GM18870 (cell line): ENCODE measurements around the gene LYZ.

ENCODE experiments used
- ATAC-seq: cut with Tn5 transposase; IDR thresholded peaks from one replicate; pipeline ENCODE4 v1.9.1; 2021; ENCODE audit warnings: moderate library complexity; ENCODE audit not compliant: unreplicated experiment

Gene LYZ

DNA sequence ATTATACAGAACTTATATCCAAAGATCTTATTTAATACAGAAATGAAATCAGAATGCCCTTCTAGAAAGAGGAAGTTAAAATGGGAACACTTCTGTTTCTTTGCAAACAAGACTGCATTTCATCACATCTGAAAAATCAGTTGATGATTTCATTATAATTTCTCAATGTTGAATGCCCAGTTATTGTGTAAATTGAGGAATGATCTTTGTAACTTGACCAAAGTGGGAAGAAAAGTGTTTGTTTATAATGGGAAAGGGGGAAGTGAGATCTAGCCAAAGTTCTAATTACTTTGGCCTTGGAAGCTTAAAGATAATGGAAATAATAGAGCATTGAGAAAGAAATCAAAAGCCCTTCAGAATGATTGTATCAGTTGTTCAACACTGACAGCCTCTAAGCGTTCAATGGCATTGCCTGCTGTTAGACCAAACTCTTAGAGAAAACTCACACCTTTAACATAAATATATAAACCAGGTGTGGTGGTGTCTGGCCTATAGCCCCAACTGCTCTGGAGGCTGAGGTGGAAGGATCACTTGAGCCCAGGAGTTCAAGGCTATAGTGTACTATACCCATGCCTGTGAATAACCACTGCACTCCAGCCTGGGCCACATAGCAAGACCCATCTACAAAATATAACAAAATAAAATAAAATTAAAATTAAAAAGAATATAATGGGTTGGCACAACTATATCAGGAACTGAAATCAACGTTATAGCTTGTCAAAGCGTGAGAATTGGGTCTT is 9.9 kb upstream of the LYZ start:
- ATAC-seq: no peak

DNA sequence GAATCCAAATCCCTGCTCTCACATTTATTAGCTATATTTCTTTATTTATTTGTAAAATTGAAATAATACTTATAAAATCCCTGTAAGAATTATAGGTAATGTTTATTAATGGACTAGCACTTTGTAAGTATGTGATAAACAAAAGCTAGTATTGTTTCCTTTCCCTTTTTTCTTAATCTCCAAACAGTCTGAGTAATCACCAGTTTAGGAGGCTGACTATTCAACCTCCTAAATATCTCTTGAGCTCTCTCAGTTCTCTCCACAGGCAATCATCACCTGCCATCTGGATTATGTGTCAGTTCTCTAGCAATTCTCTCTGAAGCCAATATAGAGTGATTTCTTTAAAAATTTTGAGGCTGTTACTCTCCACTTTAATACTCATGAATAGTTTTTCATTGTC is 9.2 kb upstream of the LYZ start:
- no peak for ATAC-seq

DNA sequence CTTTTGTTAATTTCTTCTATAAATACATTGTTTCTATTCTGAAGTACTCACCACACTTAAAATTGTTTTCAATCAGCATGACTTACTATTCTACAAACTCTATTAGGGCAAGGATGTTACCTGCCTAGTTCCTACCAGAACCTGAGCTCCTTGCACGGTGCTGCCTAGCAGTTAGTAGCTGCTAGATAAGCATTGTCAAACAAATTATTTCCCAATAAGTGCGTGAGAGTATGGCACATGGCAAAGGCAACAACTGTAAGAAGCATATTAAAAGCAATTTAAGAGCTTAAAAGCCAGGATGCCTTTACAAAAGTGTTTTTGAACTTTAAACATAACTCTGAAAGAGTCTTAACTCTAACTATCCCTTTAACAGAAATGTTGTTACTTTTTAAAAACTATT is 8.2 kb upstream of the LYZ start:
- no peak for ATAC-seq

DNA sequence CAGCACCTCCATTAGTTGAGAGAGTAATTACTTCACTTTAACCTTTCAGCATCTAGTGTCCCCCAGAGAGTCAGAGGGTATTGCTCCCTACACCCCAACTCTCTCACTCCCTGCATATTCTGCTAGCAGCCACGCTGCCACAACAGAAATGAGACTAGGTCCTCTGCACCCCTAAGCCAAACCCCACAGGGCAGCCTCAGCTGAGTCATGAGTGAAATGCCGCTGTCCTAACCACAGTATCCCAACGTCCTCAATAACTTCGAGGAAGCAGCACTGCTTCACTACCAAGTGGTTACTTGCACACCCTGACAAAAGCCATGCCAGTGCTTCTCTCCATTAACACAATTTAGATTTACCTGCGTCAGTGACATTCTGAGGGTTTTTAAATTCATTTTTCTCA is 6.9 kb upstream of the LYZ start:
- no peak for ATAC-seq

DNA sequence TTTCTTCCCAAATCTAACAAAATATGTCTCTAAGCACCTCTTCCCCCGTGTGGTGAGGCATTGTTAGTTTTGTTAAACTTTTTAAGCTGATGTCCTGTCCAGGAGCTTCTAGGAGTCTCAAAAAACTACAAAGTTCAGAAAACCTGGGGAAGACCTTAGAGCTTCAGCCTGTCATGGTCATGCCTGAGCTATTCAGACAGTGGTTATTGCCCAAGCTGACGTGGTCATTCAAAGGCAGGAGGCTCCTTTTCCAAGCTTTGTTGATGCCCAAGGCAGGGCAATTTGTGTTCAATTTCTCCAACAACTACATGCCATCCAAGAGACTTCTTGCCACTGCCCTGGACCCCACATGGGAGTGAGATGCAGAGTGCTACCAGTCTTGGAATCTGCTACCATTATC is 5.8 kb upstream of the LYZ start:
- no peak for ATAC-seq

DNA sequence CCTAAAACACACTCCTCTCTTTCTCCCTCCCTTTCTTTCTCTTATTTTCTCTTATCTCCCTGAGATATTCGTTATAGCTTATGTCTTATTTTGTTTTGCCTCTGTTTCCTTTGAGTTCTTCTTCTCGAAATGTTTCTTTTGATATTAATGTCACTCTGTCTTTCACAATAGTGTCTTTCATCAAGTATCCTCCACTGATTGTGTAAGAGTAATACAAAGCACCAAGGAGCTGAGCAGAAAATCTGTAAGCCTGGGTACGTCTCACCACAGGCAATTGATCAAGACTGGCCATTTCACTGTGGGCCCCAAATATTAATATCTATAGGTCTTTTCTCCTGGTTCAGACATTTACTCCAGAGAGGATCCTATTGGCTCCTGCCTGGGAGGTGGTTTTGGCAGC is 4.8 kb upstream of the LYZ start:
- ATAC-seq: no peak

DNA sequence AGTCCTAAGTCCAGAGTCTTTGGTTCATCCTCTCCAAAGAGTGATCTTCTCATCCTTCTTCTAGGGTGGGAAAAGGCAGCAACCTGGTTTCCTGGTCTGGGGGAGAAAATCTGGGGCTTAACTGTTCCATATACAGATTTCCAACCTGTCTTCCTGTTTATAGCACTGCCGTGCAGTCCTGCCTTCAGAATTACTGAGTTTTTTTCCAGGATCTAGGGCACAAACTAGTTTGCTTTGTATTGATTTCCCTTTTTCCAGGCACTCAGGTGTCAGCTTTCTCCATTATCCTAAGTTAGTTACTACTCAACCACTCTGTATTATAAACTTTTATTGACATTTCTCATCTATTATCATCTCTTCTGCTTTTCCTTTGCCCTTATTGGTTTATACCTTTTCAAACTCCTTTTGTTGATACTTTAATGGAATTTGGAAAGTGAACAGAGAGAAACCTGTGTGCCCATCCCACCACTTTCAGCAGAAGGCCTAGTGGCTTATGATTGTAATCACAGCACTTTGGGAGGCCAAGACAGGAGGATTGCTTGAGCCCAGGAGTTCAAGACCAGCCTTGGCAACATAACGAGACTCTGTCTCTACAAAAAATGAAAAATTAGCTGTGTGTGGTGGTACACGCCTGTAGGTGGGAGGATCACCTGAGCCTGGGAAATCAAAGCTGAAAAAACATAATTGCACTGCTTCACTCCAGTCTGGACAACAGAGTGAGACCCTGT is 4.1 kb upstream of the LYZ start:
- ATAC-seq: no peak

DNA sequence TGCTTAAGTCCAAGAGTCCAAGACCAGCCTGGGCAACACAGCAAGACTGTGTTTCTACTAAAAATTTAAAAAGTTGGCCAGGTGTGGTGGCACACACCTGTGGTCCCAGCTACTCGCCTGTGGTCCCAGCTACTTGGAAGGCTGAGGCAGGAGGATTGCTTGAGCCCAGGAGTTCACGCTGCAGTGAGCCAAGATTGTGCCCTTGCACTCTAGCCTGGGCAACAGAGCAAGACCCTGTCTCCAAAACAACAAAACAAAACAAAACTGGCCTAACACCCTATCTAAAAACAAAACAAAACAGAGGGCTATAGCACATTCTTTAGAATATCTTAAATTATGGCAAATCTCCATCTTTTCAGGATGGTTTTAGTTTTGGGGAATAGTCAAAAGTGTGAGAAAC is 3.1 kb upstream of the LYZ start:
- ATAC-seq: no peak

DNA sequence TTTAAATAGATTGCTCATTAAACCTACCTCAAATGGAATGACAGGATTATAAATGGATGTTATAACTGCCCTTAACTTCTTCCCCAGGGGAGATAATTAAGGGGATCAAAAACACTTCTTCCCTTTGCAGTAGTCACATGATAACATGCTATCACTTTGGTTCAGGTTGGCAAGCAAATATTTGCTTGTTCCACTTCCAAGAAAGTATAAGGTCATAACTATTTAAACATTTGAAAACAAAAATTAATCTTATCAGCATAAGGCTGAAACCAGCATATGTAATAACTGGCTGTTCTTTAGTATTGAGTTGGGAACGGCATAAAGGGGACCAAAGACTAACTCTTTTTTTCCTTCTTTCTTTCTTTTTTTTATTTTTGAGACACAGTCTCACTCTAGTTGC is 2.4 kb upstream of the LYZ start:
- no peak for ATAC-seq

DNA sequence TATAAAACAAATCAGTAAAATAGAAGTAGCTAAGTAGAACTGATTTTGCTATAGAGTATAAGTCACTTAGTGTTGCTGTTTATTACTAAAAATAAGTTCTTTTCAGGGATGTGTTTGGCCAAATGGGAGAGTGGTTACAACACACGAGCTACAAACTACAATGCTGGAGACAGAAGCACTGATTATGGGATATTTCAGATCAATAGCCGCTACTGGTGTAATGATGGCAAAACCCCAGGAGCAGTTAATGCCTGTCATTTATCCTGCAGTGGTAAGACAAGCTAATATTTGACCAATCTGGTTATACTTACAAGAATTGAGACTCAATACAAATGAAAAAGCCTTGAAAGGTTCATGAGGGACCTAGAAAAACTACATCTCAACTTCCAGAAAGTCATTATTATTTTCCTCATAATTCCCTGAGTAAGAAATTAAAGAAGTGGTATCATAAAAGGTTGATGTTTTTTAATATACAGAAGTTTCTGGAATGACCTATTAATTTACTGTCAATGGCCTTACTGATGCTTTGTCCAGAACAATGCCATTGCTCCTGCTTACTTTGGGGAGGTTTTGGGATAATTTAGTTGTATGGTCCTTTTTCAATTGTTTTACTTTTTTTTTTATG is 1.9 kb downstream of the LYZ start:
- no peak for ATAC-seq

DNA sequence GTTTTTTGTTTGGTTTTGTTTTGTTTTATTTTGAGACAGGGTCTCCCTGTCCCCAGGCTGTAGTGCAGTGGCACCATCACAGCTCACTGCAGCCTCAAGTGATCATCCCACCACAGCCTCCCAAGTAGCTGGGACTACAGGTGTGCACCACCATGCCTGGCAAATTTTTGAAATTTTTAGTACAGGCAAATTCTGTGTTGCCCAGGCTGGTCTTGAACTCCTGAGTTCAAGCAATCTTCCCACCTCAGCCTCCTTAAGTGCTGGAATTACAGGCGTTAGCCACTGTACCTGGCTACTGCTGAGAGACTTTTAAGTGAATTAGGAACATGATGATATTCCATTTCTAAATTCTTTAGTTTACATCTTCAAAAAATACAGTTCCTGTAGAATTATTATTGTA is 2.6 kb downstream of the LYZ start:
- ATAC-seq: no peak

DNA sequence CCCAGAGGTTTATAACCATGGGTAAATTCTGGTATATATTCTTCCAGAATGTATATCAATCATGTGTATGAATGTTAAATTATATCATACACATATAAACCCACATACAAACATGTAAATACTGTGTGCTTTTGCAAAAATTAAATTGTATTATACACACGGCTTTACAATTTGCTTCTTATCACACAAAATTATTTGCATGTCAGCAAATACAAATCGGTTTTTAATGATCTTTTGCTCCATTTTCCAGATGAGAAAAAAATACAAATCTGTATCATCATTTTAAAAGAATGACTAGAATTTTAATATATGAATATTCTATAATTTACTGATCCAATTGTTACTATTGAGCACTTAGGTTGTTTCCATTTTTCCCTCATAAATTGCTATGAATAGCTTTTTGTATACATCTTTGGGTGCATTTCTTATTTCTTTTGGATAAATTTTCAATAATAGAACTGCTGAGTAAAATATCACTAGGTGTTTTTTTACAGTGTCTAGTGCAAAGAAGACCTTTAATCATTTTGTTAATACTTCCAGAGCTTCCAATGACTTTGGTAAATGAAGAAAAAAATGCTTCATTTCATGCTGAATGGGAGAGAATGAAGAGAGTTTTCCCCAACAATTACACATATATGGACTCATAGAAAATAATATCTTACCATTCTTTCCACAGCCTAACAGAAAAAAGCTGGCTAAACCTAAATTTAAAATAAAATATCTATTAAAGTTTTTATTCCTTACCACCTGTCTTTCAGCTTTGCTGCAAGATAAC is 3.5 kb downstream of the LYZ start:
- no peak for ATAC-seq

DNA sequence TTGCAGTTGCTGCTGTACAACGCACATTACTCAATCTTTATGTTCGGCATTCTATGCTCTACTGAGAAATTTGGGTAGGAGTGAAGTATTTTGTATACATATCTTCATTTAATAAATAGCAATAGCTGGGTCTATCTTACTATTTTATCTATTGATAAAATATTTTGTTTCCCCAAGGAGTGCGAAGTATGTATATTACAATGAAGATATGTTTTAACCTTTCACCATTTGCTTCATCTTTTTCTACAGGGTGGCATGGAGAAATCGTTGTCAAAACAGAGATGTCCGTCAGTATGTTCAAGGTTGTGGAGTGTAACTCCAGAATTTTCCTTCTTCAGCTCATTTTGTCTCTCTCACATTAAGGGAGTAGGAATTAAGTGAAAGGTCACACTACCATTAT is 4.7 kb downstream of the LYZ start:
- ATAC-seq: no peak

DNA sequence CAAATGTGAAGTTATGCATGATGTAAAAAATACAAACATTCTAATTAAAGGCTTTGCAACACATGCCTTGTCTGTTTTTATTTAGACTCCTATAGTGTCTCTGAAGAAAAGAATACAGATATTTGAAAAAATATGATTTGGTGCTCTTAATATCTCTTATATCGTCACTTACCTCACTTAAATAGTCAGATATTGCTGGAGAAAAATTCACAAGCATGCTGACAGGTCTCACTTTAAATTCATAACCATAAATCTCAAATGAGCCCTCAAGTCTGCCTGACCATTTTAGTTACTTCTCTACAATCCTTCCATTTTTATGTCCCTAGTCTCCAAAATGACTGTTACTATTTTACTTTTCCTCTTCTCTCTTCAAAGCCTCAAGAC is 6.0 kb downstream of the LYZ start:
- no peak for ATAC-seq

DNA sequence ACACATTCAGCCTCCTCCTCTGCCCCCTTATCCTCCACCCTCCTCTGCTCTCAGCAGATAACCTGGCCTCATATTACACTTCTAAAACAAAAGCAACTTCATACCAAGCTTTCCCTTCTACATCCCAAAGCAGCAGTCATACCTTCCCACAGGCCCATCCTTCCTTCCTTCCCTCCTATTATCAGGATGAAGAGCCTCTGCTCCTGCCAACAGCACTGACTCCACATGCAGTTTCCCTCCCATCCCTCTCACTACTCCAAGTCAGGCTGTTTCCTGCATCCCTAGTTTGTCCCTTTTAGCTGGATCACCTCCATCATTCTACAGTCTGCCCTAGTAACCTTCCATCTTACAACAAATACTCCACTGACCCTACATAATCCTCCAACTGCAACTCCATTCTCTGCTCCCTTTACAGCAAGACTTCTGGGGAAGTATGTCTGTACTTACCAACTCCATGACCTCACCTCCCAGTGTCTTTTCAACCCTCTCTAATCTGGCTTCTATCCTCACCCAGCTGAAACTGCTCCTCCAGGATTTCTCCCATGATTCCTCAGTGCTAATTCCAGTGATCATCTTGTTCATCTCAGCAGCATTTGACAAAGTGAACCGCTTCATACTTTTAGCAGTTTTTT is 6.5 kb downstream of the LYZ start:
- ATAC-seq: no peak

DNA sequence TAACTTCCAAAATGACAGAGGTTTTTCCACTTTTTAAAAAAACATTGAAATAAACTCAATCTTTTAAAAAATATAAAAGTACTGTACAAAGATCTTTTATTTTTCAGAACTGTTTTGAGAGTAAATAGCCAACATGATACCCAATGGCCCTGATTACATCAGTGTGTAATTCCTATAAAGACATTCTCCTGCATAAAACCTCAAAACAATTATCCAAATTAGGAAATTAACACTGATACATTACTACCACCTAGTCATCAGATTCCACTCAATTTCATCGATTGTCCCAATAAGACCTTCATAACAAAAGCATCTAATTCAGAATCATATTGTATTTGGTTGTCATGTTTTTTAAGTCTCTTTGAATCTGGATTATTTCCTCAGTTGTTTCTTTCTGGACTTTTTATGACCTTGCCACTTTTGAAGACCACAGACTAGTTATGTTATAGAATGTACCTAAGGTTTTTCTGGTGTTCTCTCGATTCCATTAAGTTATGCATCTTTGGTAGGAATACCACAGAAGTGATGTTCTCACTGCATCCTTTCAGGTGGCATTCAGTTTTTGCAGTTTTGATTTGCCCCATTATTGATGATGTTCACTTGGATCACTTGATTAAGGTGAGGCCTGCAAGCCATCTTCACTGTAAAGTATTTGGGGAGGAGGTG is 7.3 kb downstream of the LYZ start:
- ATAC-seq: no peak

DNA sequence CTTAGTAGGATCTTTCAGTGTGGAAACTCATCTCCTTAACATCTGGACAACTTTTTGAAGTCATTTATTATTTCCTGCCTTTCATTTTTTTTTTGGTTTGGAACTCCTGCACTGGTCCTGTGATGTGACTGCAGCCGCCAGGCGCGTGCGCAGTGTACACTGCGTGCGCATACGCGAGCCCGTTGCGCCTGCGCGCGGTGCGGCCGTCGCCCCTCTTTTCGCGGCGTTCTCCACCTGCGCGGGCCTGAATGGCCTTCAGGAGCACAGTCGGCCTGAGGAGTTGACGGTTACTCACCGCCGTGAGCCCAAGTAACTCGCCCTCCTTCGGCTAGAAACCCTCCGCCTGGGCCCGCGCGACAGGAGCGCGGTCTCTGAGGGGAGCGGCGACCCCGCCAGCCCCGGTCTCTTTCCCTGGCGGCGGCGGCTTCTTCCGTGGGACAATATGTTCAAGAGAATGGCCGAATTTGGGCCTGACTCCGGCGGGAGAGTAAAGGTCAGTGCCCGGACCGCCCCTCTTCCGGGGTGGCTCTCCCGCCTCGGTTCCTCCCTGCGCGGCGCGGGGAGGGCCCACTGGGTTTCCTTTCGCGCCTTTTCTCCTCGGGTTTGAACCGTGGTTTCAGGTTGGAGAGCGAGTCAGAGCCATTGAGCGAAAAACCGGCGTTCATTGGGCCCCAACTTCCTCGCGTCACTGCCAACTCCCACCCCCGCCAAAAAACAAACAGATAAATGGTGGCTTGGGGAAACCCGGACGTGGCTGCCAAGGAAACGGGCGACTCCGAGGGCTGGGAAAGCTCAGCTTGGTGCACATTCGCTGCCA is 11.6 kb downstream of the LYZ start, which contains the start of gene YEATS4:
TSS of gene YEATS4 (plus strand) at position 213 of the 817 bp plus-strand sequence. CDS start at position 443, 230 bp downstream.
- peak; percentile 71 for ATAC-seq

DNA sequence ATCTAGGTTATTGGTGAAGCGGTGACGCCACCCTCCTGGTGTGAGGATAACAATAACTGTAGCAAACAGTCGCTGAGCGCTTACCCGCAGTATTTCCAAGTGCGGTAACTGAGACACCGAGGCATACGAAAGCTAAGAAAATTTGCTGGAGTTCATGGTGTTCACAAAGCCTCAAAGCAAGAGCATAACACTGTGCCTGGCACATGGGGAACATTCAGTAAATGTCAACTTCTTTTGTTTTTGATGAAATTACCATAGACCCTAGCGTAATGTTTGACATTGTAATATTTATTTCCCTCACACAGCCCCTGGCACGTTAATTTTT is 12.1 kb downstream of the LYZ start:
- ATAC-seq: no peak

DNA sequence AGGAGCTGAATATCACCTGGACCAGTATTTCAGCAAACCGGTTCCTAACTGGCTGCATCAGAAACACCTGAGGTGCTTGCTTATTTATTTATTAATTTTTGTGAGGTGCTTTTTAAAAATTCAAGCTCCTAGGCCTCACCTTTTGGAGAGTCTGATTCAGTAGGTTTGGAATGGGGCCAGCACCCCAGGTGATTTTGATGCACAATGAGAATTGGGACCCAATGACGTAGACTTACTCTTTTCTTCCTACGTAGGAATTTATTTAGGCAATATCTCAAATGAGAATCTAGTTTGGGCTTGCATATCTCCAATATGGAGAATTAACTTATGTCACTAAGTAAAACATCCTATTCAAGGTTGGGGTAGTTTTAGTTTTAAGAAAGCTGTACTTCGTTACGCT is 18.6 kb downstream of the LYZ start:
- ATAC-seq: no peak

DNA sequence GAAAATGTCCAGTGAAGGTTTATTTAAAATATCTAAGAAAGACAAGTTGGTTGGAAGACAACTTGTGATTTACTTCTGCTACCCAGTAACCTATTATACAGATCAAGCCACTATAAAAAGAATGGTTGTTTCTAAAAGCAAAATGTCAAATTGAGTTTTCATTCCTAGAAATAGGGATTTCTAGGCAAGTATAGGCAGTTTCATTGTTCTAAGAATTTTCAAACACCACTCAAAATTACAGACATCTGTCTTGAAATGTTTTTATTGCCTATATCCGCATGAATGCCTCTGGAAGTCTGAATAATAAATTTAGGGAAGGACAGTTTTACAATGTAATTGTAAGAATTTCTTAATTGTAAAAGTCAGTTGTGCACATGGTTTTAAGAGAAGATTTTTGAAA is 20.0 kb downstream of the LYZ start:
- ATAC-seq: no peak
